Occipital lobe (tissue), 2 donors: ENCODE measurements around the gene ACYP1. TPM values are rescaled to one million over a fixed set of nuclear protein-coding genes. Genes with fewer than 3 reads are reported as not detected.
"Not testable (repeated sequence)": the region's sequence is repeated elsewhere in the genome, so short reads cannot be mapped to it uniquely, and the experiment has no call there.

Source experiments
- DNase-seq: peaks from one replicate; lab custom pipeline; 2025; lab: John Stamatoyannopoulos, UW
- total RNA-seq: library from RNA; depleted of rRNA; stranded (reverse); fragments of >200 nt; gene quantifications from one replicate; pipeline ENCODE4 v1.2.3, GENCODE V29; 2014

ACYP1 gene
- total RNA-seq, 1 donor from 2014 or later, result 16.2 TPM

DNA sequence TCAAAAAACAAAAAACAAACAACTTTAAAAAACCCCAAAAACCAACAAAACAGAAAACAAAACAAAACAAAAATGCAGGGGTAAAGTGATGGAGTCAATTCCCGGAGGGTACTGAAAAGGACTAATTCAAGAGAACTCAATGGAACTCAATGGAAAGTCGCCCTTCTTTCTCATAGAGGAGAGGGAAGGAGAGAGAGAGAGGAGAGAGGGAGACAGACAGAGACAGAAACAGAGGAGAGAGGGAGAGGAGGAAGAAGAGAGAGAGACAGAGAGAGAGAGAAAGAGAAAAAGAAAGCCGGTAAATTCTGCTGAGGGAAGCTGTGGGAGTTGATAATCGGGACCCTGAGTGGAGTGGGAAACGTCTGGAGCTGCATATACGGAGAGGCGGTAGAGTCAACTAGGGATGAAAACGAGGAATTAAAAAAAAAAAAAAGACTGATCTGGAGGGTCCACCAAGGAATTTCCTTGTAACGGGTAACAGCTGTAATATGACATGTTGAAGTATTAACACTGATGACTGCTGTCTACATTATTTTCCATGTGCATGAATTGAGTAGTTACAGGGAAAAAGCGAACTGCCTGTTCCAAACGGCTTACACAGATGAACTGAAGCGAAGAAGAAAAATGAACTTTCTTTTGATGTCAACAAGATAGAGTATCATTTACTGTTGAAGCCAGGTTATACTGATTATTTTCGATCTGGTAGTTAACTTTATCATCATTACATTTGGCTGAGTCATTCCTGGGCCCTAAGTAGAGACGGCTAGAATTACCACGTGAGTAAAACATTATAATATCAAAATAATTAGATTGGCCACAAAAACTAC lies 4.7 kb upstream of the ACYP1 start:
- no peak for DNase-seq

DNA sequence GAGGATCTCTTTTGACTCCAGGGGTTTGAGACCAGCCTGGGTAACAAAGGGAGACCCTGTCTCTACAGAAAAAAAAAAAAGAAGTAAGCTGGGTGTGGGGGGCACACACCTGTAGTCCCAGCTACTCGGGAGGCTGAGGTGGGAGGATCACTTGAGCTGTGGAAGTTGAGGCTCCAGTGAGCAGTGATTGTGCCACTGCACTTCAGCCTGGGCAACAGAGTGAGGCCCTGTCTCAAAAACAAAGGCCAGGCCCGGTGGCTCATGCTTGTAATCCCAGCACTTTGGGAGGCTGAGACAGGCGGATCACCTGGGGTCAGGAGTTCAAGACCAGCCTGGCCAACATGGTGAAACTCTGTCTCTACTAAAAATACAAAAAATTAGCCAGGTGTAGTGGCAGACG lies 3.9 kb upstream of the ACYP1 start:
- DNase-seq, result not testable (repeated sequence)

DNA sequence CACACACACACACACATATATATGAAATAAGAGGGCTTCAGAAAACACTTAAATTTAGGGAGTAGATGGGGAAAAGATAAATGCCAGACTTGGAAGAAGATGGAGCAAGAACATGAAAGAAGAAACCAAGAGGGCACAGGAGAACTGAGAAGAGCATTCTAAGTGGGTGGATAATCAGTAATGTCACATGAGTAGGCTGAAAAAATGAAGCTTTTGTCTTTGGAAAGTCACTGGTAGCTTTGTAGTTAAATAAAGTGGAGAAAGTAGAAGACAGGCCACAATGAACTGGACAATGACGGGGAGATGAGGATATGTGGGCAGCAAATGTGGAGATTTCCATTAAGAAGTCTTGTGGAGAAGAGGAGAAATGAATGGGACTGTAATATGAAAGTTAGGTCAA lies 3.4 kb upstream of the ACYP1 start:
- no peak for DNase-seq

DNA sequence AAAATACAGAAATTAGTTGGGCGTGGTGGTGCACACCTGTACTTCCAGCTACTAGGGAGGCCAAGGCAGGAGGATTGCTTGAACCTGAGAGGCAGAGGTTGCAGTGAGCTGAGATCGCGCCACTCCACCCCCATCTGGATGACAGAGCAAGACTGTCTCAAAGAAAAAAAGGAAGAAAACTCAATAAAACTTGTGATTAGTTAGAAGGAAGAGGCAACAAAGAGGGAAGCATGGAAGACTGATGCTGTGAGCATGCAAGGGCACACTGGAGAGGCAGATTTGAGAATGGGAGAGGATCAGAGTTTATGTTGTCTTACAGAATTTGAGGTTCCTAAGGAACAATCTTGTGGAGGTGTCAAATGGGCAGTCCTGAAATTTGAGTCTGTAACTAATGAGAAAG lies 2.9 kb upstream of the ACYP1 start:
- no peak for DNase-seq

DNA sequence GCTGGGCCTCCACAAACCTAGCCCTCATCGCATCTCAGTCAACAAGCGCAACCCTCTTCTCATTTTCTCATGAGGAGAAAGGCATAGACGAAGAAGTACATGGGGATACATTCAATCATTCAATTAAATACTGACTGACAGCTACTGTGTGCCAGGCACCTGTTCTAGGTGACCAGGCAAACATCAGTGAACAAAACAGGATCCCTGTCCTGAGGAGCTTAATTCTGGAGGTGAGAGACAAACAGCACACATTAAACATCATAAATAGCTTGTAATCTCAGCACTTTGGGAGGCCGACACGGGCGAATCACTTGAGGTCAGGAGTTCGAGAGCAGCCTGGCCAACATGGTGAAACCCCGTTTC lies 362 bp upstream of the ACYP1 start:
- no peak for DNase-seq

DNA sequence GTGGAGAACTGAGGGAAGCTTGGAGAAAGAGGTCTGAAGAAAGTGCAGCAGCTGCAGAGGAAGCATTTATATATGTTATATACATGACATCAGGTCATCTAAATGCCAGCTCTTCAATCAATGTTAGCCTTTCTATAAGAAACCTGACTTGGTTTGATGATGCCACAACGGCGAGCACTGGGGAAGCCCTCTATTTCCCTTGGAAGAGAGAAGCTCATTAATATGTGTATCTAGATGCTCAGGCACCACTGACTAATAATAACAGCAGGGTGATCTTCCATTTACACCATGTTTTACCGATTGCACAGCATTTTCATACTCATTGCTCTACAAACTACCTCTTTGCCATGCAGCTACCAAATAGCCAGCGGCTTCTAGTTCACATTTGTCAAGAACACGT lies 811 bp downstream of the ACYP1 start:
- no peak for DNase-seq

DNA sequence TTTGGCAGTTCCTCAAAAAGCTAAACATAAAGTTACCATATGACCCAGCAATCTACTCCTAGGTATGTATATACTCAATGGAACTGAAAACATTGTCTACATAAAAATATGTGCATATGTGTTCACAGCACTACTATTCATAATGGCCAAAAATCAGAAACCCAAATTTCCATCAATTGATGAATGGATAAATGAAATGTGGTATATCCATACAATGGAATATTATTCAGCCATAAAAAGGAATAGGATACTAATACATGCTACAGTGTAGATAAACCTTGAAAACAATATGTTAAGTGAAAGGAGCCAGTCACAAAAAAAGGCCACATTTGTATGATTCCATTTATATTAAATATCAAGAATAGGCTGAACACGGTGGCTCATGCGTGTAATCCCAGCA lies 3.4 kb downstream of the ACYP1 start:
- no peak for DNase-seq

DNA sequence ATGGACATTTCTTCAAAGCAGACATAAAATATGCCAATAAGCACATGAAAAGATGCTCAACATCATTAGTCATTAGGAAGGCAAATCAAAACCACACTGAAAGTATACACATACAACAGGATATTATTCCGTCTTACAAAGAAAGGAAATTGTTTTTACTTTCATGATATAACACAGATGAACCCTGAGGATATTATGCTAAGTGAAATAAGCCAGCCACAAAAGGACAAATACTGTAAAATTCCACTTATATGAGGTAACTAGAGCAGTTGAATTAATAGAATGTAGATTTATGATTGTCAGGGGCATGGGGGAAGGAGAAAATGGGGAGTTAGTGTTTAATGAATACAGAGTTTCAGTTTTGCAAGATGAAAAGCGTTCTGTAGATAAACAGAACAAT lies 4.2 kb downstream of the ACYP1 start:
- DNase-seq, result no peak

DNA sequence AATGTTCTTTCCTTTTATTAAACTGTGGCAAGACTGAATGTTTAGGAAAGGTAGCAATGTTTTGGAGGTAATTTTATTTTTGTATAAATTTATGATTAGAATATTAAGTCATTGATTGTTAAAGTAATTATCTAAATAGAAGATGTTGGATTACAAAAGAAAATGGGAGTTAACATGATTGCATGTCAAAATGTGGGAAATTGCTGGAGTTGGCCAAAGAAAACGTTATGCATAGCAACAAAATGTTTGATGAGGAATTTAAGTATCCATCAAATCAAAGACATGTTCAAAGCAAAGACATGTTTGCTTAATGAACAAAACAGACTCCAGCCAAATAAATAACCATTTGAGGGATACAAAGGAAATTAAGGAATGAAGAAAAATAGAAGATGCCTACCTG lies 9.4 kb downstream of the ACYP1 start:
- no peak for DNase-seq

DNA sequence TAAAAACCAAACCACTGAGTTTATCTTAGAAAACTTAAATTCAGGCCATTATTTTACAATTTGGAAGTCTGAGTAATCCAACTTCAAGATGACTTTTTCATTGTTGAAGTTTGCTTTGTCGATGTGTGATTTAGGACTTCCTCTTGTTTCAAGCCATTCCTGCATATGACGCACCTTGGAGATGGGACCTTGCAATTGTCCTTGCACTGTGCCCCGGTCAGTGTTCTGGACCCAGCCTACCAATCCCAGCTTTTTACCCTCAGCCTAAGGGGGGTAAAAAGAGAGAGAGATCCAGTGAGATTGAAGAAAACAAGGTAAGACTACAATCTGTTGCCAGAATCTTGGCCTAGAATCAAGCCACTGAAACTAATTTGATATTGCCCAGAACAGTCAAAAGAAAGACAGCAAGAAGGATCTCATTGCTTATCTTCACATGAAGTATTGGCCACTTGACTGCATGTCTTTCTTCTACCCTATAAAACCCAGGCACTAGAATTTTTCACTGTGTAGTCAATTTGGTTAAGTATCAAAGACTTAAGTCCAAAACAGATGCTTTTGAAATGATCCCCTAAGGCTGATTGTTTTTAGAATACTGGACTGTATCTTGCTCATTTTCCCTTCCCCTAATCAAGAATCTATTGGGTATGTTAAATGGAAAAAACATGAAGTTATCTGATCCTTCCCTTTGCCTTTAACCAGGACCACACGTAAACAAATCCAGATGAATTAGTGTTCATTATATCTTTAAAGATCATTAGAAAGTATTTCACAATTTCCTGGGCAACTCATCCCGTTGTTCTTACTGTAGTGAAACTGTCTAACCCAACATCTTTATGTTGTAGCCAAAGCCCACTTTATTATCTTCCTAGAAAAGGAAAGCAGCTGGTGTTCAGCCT lies 10.2 kb downstream of the ACYP1 start:
- DNase-seq, result no peak

DNA sequence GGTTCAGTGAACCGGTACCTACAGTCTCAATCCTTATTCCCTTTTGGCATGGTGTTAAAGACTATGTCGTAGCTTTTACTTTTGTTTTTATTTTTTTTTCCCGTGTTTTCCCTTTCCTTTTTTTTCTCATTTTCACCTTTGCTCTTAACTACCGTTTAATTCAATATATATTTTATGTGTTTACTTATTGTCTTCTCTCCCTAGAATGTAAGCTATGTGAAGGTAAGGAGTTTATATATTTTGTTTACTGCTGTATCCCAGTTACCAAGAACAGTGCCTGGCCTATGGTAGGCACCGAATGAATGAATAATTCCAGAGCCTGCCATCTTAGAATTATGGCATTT lies 12.3 kb downstream of the ACYP1 start:
- DNase-seq, result no peak

DNA sequence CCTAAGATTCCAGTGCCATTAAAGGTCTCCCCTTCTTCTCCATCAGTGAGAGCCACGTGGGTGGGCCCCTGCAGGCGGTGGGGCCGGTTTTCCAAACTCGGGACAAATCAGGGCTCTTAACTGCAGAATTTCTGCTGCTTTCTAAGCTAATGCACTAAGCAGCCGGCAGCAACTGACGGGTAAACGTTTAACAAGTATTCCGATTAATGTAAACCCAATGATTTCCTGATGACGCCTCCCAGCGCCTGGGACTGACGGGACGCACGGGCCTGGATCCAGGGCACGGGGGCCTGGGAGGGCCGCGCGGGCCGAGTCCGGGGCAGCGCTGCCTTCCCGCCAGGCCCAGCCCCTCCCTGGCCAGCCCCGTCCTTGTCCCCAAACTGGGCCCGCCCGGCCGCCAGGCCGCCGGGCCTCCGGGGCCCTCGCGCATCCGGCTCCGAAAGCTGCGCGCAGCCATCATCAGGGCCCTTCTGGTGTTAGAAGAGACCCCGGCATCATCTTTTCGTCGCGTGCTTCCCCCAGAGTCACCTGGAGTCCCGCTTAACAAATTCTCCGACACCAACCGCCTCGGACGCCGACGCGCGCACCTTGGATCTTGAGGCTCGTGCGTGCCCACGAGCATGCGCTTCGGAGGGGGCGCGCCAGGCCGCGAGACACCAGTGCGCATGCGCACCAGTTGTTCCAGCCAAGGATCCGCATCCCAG lies 12.8 kb downstream of the ACYP1 start, which contains the start of gene MLH3:
Gene MLH3 (minus strand): TSS at position 616 of the 704 bp plus-strand sequence. CDS start 1,812 bp downstream, outside the sequence.
- peak; percentile 69 for DNase-seq

DNA sequence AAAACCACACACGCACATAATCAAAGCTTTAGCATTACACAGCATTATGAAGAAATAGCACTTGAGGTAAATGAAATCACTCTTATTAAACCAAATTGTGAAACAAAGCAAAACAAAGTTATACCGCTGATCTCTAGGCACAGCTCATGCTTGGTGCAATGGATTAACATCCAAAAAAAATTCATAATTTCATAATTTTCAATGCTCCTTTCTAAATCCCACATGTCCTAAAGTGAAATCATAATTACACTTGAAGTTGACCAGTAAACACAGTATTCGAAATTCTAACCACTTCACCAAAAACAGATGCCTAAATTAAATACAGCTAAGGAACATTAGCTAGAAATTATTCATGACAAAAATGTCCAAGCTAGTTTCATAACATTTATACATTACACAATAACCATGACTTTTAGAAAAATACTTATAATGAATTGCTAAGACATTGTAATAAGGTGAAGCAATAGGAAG lies 14.1 kb downstream of the ACYP1 start:
- no peak for DNase-seq

DNA sequence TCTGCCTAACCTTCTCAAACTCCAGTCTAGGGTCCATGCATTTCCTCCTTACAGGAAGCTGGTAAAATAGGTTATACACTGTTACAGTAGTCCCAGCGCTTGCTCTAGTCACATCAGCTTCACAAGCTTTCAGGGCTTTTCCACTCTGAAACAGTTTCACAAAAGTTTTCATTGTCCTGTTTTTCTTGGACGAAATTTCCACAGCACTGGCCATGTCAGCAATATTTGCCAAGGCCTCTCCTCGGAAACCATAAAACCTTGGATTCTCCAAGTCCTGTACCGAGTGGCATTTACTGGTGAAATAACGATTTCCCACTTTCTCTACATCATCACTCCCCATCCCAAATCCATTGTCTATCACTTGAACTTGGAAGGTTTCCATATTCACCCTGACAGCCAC lies 14.7 kb downstream of the ACYP1 start:
- DNase-seq, result no peak

DNA sequence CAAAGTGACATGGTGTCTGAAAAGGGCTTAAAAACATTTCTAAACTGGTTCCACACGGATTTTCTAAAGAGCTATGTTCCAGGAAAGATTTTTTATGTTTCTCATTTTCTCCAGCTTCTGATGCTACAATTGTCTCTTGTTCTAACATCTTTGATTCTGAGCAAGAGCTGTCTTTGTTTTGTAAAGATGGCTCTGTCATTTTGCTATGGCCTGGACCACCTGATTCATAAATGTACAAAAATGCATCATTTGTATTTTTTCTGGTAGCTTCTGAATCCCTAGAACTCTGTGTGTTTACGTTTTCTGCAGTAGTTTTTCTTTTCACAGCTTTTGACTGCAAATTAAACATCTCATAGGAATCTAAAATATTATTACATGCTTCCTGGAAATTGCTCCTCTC lies 15.7 kb downstream of the ACYP1 start:
- DNase-seq, result no peak

DNA sequence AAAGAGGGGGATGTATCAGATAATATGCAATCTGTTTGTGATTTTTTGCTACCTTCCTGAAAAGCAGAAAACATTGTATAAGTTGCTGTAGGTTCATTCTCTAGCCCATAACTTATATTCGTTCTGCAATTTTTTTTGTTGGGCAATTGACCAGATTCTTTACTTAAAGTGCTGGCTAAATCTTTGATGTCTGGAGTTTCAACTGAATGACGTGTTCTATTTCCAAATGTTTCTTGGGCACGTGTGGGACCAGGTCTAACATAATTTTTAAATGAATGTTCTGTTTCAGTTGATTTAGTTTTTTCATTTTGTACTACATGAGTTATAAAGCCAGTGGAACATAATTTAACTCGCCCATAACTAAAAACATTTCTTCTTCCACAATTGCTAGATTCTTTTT lies 16.3 kb downstream of the ACYP1 start:
- DNase-seq, result no peak

DNA sequence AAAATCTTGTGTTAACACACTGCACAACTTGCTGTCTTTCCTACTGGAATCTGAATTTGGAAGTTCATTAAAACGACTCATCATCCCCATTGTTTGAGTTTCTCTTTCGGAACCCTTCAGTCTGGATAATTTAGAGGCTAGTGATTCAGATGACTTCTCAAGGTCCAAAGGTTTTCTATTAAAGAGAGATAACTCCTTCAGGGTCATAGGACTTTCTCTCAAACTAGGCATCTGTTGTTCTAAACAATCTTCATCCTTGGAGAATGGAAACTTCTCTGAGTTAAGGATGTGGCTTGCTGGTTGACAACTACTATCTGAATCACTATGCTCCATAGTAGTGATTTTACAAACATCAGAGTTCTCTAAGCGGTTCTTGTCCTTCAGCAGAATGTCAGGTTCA lies 16.9 kb downstream of the ACYP1 start:
- no peak for DNase-seq

DNA sequence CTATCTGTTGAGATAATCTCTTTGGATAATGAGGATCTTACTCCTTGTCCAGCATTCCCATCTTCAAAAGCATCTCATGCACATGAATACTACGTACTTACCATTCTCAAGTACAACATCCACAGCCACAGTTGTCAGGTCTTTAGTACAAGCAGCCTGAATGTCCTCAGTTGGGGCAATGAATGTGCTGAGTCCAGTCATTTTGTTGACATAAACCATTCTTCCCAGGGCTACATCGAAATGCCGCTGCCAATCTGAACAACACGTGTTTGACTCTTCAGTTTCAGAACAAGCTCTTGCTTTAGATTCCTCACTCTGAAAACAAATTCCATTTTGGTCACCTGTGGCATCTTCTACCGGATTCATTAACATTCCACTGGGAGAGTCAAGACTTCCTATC lies 17.5 kb downstream of the ACYP1 start:
- DNase-seq, result no peak

DNA sequence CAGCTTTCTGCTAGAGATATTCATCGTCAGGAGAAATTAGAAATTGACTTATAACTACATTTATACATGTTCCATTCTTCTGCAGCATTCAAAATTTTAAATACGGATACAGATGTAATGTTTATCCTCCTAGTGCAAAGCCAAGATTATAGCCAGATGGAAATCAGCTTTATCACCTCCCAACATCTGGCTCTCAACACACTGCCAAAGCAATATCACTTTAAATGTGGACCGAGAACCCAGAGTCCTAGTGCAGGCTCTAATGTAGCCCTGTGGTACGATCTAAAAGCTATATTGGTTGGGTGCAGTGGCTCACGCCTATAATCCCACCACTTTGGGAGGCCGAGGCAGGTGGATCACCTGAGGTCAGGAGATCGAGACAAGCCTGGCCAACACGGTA lies 19.1 kb downstream of the ACYP1 start:
- no peak for DNase-seq

DNA sequence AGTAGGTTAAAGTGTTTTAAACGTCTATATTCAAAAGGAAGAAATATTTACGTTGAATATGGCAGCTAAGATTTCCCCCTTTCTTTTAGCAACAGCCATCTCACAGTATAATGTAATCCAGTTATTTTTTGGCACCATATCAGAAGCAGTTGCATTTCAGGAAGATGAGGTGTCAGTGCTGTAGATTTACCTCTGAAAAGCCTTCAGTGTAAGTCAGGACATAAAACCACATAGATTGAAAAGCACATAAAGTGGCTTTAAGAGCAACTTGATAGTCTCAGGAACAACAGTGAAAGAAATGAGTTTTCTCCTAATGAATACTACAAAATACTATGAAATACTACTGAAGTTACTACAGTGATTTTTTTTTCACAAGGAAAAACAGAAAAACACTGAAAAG lies 19.5 kb downstream of the ACYP1 start:
- no peak for DNase-seq

DNA sequence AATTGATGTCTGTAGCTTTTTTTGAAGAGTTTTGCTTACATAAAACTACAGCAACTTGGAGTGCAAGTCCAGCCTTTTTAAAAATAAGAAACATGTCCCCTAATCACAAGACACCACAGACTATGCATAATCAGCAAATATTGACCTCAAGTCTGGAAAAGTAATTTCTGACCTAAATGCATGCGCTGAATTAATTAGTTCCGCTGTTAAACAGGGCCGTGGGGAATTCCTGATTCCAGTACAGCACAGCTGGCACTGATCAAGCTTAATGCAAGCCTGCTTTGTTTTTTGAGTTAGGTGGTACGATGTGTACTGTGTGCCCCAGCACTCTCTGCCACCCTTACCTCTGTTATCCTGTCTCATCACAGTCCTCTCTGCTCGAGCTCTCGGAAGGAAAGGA lies 21.8 kb downstream of the ACYP1 start:
- DNase-seq, result no peak

DNA sequence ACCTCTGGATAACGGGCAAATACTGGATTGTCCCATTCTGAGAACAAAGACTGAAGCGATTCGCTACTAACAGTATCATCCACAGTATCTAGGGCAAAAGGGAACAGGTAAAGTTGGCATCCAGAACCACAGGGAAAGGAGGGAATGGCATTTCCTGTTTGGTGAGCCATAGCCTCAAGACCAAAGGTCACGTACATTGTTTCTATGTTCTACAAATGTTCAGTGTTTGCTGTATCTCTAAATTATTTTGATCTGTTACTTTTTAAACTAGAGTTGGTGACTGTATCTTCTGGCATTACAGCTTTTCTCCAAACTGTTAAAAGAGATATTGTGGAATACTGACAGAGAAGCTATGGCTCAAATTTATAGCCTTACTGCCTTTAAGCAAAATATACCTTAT lies 22.2 kb downstream of the ACYP1 start:
- no peak for DNase-seq
